Mucosa of descending colon (tissue), 3 donors: ENCODE results near the gene MEFV. TPM values are rescaled to one million over a fixed set of nuclear protein-coding genes. Genes with fewer than 3 reads are reported as not detected.

Experiments used
- ATAC-seq: fragments of 200-7000 bp; cut with Tn5 transposase; one replicate; pipeline ENCODE4 v1.9.1; 2020; ENCODE audit warnings: mild to moderate bottlenecking, moderate library complexity
- DNase-seq, 3 donors: peaks; one replicate each; pipeline ENCODE4 v3.0.0-alpha.2; 2020
- H3K36me3 ChIP-seq: fragments of 200-600 bp; one replicate; pipeline ENCODE4 v1.8.0; 2021; ENCODE audit warnings: low read depth, mild to moderate bottlenecking
- H3K4me1 ChIP-seq: fragments of 200-600 bp; one replicate; pipeline ENCODE4 v1.8.0; 2021; ENCODE audit warnings: low read depth, mild to moderate bottlenecking
- H3K4me3 ChIP-seq: fragments of 200-600 bp; one replicate; pipeline ENCODE4 v1.8.0; 2021; ENCODE audit warnings: mild to moderate bottlenecking
- H3K9me3 ChIP-seq: fragments of 200-600 bp; one replicate; pipeline ENCODE4 v1.8.0; 2021; ENCODE audit warnings: mild to moderate bottlenecking
- CTCF ChIP-seq: fragments of 200-600 bp; IDR thresholded peaks from one replicate; pipeline ENCODE4 v1.8.0; 2022; ENCODE audit warnings: antibody characterized with exemption, mild to moderate bottlenecking
- intact Hi-C, 2 donors: fragments of 100-400 bp; cut with DNase I in 1 of 2; cut with micrococcal nuclease in 1 of 2; formaldehyde crosslinking; loops; one replicate each; pipeline versions ENCODE4 v1.11.0 to v1.11.1; 2022; cut with DNase I, micrococcal nuclease
- long read RNA-seq, 2 donors: library from polyadenylated mRNA; unstranded; transcript quantifications; one replicate each; pipeline ENCODE4 v2.0.0, GENCODE V29; 2019 to 2021
- total RNA-seq, 3 donors: library from RNA; stranded (reverse); fragmentation: NEBNext Ultra II Directional in 2 of 3; extraction: Animal tissue kit (Norgen Biotek cat#: 25700) in 2 of 3; gene quantifications; one replicate each; pipeline versions ENCODE4 v1.2.1 to v1.2.4, GENCODE V29; 2021 to 2023
- donor health status: DM: no; HTN: no; CAD: no; lungs with moderate emphysema.
- donor health status: DM: no; HTN: no; CAD: no.
- donor health status: DM: no; HTN: yes; CAD: no.

Gene MEFV
- 1 to 10 TPM in 2 of 3 donors, under 1 TPM in 1; 0.61 to 2.2 (median 1.6) TPM for total RNA-seq
- long read RNA-seq, donor 1: 0 reads
- long read RNA-seq, donor 2, partial matches to known transcripts: 0 of 1 reads
- long read RNA-seq, donor 2, other reads (novel, unspliced or antisense): 1 of 1 reads

- no peak for TF ChIP-seq CTCF
- peak; percentile 25 for ATAC-seq
- Histone ChIP-seq H3K9me3 (no peaks in the 10 kb centered on the region), H3K4me1 (no peaks in the 10 kb centered on the region), H3K4me3 (no peak within 1 kb of the TSS), H3K36me3 (no peaks in the 10 kb centered on the region)
- intact Hi-C loops: no loop called here
- DNase-seq: peak in 1 of 3 donors; percentile 12
Observed at GRCh38 chr16:3256146-3256865, at the start of gene MEFV. TSS of gene MEFV (minus strand) at chr16:3256633. CDS start at chr16:3256587, 46 bp downstream.

GRCh38 chr16:3306078-3306477 is 49.6 kb upstream of the MEFV start:
- intact Hi-C loops: loop anchor here in 1 of 2 donors (10.0 kb wide), 1 partner anchor 89 kb away; no protein-coding TSS in a partner anchor
- H3K9me3 ChIP-seq: peaks cover 84% of the 10 kb centered on the region

GRCh38 chr16:3305109-3306068 is 49.0 kb upstream of the MEFV start, which contains the start of the genes TIGD7 and ZNF75A:
TSS of gene TIGD7 (minus strand) at chr16:3305430. CDS start at chr16:3300614, 4,816 bp downstream.
TSS of gene ZNF75A (plus strand) at chr16:3305497. CDS start at chr16:3308429, 2,932 bp downstream.
- peaks cover 4% of the 10 kb centered on the region for H3K4me1 ChIP-seq
- peak; percentile 88 to 90 (median 88) for DNase-seq
- H3K4me3 ChIP-seq: peak within 1 kb of the TSS; percentile 77
- H3K9me3 ChIP-seq: peaks cover 82% of the 10 kb centered on the region
- ATAC-seq: peak; percentile 99
- H3K36me3 ChIP-seq: peaks cover 8% of the 10 kb centered on the region
- intact Hi-C loops: loop anchor here in 1 of 2 donors (10.0 kb wide), 1 partner anchor 89 kb away; no protein-coding TSS in a partner anchor
- peak; percentile 23 for TF ChIP-seq CTCF

More at GRCh38 chr16:3306078-3306477, 49.6 kb upstream of the MEFV start:
- Histone ChIP-seq H3K36me3 (peaks cover 8% of the 10 kb centered on the region), H3K4me1 (peaks cover 4% of the 10 kb centered on the region), H3K4me3 (peak overlapping the region; percentile 77)
- TF ChIP-seq CTCF: no peak
- no peak for ATAC-seq
- no peak for DNase-seq

GRCh38 chr16:3304370-3304769 is 47.9 kb upstream of the MEFV start:
- DNase-seq (no peak), ATAC-seq (no peak)
- H3K4me1 ChIP-seq: peaks cover 4% of the 10 kb centered on the region
- H3K36me3 ChIP-seq: peaks cover 8% of the 10 kb centered on the region
- TF ChIP-seq CTCF: no peak
- peaks cover 82% of the 10 kb centered on the region for H3K9me3 ChIP-seq
- H3K4me3 ChIP-seq: no peak overlapping the region
- intact Hi-C loops: loop anchor here in 1 of 2 donors (10.0 kb wide), 1 partner anchor 90 kb away; no protein-coding TSS in a partner anchor

GRCh38 chr16:3295783-3296182 is 39.4 kb upstream of the MEFV start:
- Histone ChIP-seq H3K4me1 (no peaks in the 10 kb centered on the region), H3K9me3 (peaks cover 88% of the 10 kb centered on the region), H3K36me3 (peaks cover 7% of the 10 kb centered on the region), H3K4me3 (no peak overlapping the region)
- TF ChIP-seq CTCF: no peak
- ATAC-seq: no peak
- intact Hi-C loops: no loop called here
- no peak for DNase-seq
